Heart right ventricle (tissue), 16 donors: ENCODE data around the gene CEP350. TPM values are rescaled to one million over a fixed set of nuclear protein-coding genes. Genes with fewer than 3 reads are reported as not detected.

ENCODE experiments used
- ATAC-seq, 8 donors: fragments of 200-7000 bp; cut with Tn5 transposase; one replicate each; pipeline ENCODE4 v1.9.1; 2020; ENCODE audit warnings: mild to moderate bottlenecking in 8 of 8, moderate library complexity in 8 of 8, moderate number of reproducible peaks in 1 of 8
- DNase-seq, 2 donors: peaks; one replicate each; pipeline ENCODE4 v3.0.0-alpha.2; 2020
- H3K27ac ChIP-seq, 10 donors: fragments of 200-600 bp; sonication (generic) in 2 of 10; one replicate each; pipeline versions ENCODE4 v1.5.0 to v1.8.0; 2020 to 2022; ENCODE audit warnings: mild to moderate bottlenecking in 3 of 10
- H3K27me3 ChIP-seq, 7 donors: fragments of 200-600 bp; one replicate each; pipeline ENCODE4 v1.8.0; 2021 to 2022; ENCODE audit warnings: mild to moderate bottlenecking in 2 of 7
- H3K36me3 ChIP-seq, 9 donors: fragments of 200-600 bp; sonication (generic) in 1 of 9; one replicate each; pipeline versions ENCODE4 v1.5.0 to v1.8.0; 2020 to 2022; ENCODE audit warnings: mild to moderate bottlenecking in 2 of 9
- H3K4me1 ChIP-seq, 9 donors: fragments of 200-600 bp; sonication (generic) in 1 of 9; one replicate each; pipeline versions ENCODE4 v1.5.0 to v1.8.0; 2020 to 2022; ENCODE audit warnings: mild to moderate bottlenecking in 4 of 9
- H3K4me3 ChIP-seq, 10 donors: fragments of 200-600 bp; sonication (generic) in 2 of 10; one replicate each; pipeline versions ENCODE4 v1.5.0 to v1.8.0; 2020 to 2022; ENCODE audit warnings: mild to moderate bottlenecking in 7 of 10, moderate library complexity in 2 of 10
- H3K9me3 ChIP-seq, 11 donors: fragments of 200-600 bp in 10 of 11; sonication (generic) in 2 of 11; one replicate each; pipeline versions ENCODE4 v1.5.0 to v1.8.0; 2013 to 2022; ENCODE audit warnings: mild to moderate bottlenecking in 2 of 11, control low read depth in 1 of 11, moderate library complexity in 1 of 11
- WGBS, 2 donors: extraction: QIAGEN DNeasy Blood & Tissue Kit; methylation state at CpG; one replicate each; pipeline ENCODE4 v1.1.7; 2013; ENCODE audit warnings: inconsistent platforms in 1 of 2; 5-methylcytosine and 5-hydroxymethylcytosine counted together
- intact Hi-C, 10 donors: fragments of 100-400 bp; cut with DNase I; formaldehyde crosslinking; loops; one replicate each; pipeline versions ENCODE4 v1.11.1 to v1.14.2; 2022
- polyA plus RNA-seq, 2 donors: library from polyadenylated mRNA; stranded (reverse); fragments of 200-250 nt; gene quantifications; one replicate each; pipeline ENCODE4 v1.2.3, GENCODE V29; 2013
- total RNA-seq, 10 donors: library from RNA; stranded (reverse); fragmentation: NEBNext Ultra II Directional in 3 of 10; extraction: Animal tissue kit (Norgen Biotek cat#: 25700) in 3 of 10; gene quantifications; one replicate each; pipeline versions ENCODE4 v1.2.1 to v1.2.4, GENCODE V29; 2021 to 2023
- TF ChIP-seq, protein P1 (sequence below), 9 donors: fragments of 200-600 bp; sonication (generic) in 2 of 9; IDR thresholded peaks; one replicate each; pipeline versions ENCODE4 v1.5.0 to v1.8.0; 2021 to 2022; ENCODE audit warnings: antibody characterized with exemption in 9 of 9, mild to moderate bottlenecking in 5 of 9, moderate library complexity in 1 of 9
- donor health status: Arrhythmogenic right ventricular cardiomyopathy.
- donor health status: ischemic (EF 13 %, LVEDD 7.1; RV severe dilation, severe dysfunction).
- donor health status: healthy with polysubstance abuse.
- donor health status: DM: no; HTN: yes; CAD: no.
- donor health status: DM: no; HTN: no; CAD: no.
- donor health status: ischemic (EF 25% LVEDD 6.9; RV normal size, moderate dysfunction).
- donor health status: ischemic (EF 25% LVEDD 5.7; RV mildly dilated, moderate dysfunction).
- donor health status: healthy.
- donor health status: DM: yes; HTN: yes; CAD: no.
- donor health status: Ischemic cardiomyopathy.
- donor health status: ischemic (EF 35%, LVEDD 5.7; RV mildly dilated, moderate dysfunction).
- donor health status: nonischemic (EF 11% LVEDD 7.7; RV severe dilation, severe dysfunction).
- donor health status: DM: yes; HTN: yes; CAD: no.
- donor health status: PGD.
- donor health status: ischemic (EF 29% LVEDD 5.4; RV normal size, mild dysfunction).
- donor health status: nonischemic (EF 23%, LVEDD 6.1; RV moderate dilation, normal function).

Gene CEP350
- total and polyA plus RNA-seq, 12 donors: 3.7 to 46.3 (median 37.7) TPM

DNA sequence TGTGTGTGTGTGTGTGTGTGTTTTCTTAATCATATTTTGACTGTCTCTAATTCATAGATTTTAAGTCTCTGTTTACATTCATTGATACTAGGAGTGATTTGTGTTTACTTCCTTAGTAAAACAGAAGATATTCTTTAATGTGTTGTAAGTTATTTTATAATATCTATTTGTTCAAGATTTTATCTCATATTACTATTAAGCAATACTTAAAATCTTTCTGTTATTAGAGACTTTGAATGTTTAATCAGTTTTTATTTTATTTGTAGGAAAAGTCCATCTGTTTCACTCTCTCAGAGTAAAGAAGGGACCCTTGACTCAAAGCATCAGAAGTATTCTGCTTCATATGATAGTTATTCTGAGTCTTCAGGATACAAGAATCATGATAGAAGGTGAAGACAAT lies 89.2 kb downstream of the CEP350 start:
- Histone ChIP-seq H3K4me1 (no peaks in the 10 kb centered on the region), H3K9me3 (no peaks in the 10 kb centered on the region), H3K36me3 (peaks cover 0 to 90% (median 59%) of the 10 kb centered on the region in 9 donors), H3K27ac (no peak overlapping the region), H3K27me3 (no peaks in the 10 kb centered on the region), H3K4me3 (no peak overlapping the region)
- intact Hi-C loops: loop anchor here in 1 of 10 donors (5.0 kb wide), 1 partner anchor 34 kb away; no protein-coding TSS in a partner anchor
- TF ChIP-seq, protein P1, sequence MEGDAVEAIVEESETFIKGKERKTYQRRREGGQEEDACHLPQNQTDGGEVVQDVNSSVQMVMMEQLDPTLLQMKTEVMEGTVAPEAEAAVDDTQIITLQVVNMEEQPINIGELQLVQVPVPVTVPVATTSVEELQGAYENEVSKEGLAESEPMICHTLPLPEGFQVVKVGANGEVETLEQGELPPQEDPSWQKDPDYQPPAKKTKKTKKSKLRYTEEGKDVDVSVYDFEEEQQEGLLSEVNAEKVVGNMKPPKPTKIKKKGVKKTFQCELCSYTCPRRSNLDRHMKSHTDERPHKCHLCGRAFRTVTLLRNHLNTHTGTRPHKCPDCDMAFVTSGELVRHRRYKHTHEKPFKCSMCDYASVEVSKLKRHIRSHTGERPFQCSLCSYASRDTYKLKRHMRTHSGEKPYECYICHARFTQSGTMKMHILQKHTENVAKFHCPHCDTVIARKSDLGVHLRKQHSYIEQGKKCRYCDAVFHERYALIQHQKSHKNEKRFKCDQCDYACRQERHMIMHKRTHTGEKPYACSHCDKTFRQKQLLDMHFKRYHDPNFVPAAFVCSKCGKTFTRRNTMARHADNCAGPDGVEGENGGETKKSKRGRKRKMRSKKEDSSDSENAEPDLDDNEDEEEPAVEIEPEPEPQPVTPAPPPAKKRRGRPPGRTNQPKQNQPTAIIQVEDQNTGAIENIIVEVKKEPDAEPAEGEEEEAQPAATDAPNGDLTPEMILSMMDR (IDR thresholded peaks at IDR 0.05): no peak
- no peak for DNase-seq
- no peak for ATAC-seq

- Histone ChIP-seq H3K9me3 (no peaks in the 10 kb centered on the region), H3K4me3 (no peak overlapping the region), H3K27me3 (no peaks in the 10 kb centered on the region), H3K4me1 (no peaks in the 10 kb centered on the region), H3K27ac (no peak overlapping the region), H3K36me3 (peaks cover 0 to 100% (median 64%) of the 10 kb centered on the region in 9 donors)
- ATAC-seq (no peak), DNase-seq (no peak)
- WGBS, 2 donors: 94 to 95% methylated on average over 1 of the region's 1 CpG
- intact Hi-C loops: no loop called here
- TF ChIP-seq, protein P1 (IDR thresholded peaks at IDR 0.05): no peak
These were observed 92.1 kb downstream of the CEP350 start for GRCh38 chr1:180046674-180047073.

GRCh38 chr1:180053594-180054567 lies 99.3 kb downstream of the CEP350 start:
- 94 to 95% methylated on average over 10 of the region's 10 CpGs for WGBS, 2 donors

GRCh38 chr1:180057883-180058396 lies 103.3 kb downstream of the CEP350 start:
- TF ChIP-seq, protein P1 (IDR thresholded peaks at IDR 0.05): no peak
- Histone ChIP-seq H3K36me3 (peaks cover 0 to 100% (median 41%) of the 10 kb centered on the region in 9 donors), H3K4me1 (no peaks in the 10 kb centered on the region), H3K27ac (no peak overlapping the region), H3K9me3 (no peaks in the 10 kb centered on the region), H3K4me3 (no peak overlapping the region), H3K27me3 (no peaks in the 10 kb centered on the region)
- intact Hi-C loops: loop anchor here in 1 of 10 donors (10.0 kb wide), 1 partner anchor 143 kb away; no protein-coding TSS in a partner anchor
- DNase-seq (no peak), ATAC-seq (no peak)

More at GRCh38 chr1:180053594-180054567, 99.3 kb downstream of the CEP350 start:
- Histone ChIP-seq H3K27me3 (no peaks in the 10 kb centered on the region), H3K27ac (no peak overlapping the region), H3K4me3 (no peak overlapping the region), H3K36me3 (peaks cover 0 to 100% (median 61%) of the 10 kb centered on the region in 9 donors), H3K9me3 (no peaks in the 10 kb centered on the region), H3K4me1 (no peaks in the 10 kb centered on the region)
- intact Hi-C loops: loop anchor here in 1 of 10 donors (10.0 kb wide), 1 partner anchor 139 kb away; no protein-coding TSS in a partner anchor
- DNase-seq (no peak), ATAC-seq (no peak)
- TF ChIP-seq, protein P1 (IDR thresholded peaks at IDR 0.05): no peak
